Stimulated activated CD4-positive, alpha-beta T cell treated with anti-CD3 and anti-CD28 coated beads, Interleukin-2, amount 100 ng/mL, for 48 hours (primary cell): ENCODE data around the gene YTHDF1.
A peak's percentile ranks its signal among the peaks of the same experiment; 100 is the strongest.
"Not testable (repeated sequence)": the region's sequence is repeated elsewhere in the genome, so short reads cannot be mapped to it uniquely, and the experiment has no call there.

Source experiments
- DNase-seq, 2 donors: peaks; one replicate each; pipeline ENCODE4 v3.0.0-alpha.2; 2020

Gene YTHDF1

DNA sequence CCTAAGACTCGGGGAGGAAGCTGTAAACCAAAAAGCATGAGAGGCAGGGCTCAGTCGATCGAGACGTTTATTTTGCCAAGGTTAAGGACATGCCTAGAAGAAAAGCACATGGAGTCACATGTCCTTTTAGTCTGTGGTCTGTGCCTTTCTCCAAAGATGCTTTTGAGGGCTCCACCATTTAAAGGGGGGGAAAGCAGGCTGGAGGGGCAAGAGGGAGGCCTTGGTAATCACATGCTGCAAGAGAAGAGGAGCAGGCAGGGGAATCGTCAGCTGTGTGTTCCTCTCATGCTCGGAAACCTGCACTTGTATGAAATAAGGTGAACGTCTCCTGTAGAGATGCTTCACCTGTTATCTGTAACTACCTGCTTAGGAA lies 9.1 kb upstream of the YTHDF1 start:
- DNase-seq: no peak

DNA sequence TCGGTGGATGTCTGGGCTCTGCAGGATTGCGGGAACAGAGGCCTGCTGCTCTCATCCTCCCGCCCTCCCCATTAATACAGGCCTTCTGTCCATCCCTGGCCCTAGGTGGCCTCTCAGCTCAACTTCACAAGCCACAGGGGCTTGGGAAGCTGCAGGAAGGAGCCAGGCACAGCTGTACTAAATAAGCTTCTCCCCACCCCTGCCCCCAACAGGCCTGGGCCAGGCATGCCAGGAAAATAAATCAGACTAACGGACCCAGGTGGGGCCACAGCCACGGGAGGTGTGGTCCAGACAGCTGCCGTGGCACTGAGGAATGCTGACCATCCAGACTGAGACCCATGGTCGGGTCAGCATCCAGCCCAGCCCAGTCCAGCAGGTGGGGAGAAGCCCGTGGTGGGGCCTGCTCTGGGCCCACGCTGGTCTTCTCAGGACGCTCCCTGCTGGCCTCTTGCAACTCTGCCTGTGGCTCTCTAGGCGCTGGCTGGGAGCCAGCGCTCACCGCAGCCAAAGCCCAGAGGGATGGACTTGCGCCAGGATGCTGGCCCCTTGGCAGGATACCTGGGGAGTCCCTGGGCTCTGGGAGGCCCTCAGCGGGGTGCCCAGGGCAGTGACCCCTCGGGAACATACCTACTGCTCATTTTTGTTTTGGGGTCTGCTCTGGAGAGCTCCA lies 8.6 kb upstream of the YTHDF1 start:
- no peak for DNase-seq

DNA sequence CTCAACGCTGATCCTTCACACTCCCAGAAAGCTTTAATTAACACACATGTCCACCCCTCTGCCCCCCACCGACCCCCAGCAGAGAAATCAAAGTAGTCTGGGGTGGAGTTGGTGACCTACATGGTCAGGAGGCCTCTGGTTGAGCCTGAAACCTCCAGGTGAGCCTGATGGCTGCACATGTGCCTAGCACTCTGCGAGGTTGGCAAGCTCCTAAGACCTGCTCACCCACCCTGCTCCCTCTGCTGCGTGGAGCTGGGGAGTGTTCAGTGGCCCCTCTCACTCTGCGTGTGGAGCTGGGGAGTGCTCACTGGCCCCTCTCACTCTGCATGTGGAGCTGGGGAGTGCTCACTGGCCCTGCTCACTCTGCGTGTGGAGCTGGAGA lies 7.9 kb upstream of the YTHDF1 start:
- no peak for DNase-seq

DNA sequence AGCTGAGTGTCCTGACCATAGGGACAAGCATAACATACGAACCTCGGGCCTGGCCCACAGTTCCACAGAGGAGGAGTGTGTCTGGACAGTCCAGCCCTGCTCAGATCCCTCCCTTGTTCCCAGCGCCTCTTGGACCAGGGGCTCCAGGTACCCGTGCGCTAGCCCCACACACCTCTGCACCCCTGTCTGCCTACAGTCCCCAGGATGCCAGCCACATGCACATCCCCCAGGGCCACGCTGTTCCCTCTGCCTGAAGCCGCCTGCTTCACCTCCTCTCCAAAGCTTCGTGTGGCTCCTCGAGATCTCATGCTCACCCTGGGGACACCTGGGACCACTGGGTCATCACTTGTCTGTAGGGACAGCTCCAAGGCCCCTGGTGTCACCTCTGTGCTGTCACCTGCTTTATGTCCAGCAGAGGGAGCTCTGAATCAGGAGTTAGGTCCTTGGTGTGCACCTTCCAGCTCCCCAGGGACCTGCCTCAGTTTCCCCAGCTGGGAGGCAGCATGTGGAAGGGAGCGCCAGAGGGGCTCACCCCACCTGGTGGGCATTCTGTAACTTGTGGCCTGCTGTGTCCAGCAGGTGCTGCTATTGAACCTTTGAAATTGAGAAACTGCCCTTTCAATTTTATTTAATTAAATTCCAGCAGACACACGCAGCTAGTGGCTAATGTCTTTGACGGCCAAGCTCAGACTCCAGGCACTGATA lies 7.3 kb upstream of the YTHDF1 start:
- DNase-seq: peak; percentile 31 to 47

DNA sequence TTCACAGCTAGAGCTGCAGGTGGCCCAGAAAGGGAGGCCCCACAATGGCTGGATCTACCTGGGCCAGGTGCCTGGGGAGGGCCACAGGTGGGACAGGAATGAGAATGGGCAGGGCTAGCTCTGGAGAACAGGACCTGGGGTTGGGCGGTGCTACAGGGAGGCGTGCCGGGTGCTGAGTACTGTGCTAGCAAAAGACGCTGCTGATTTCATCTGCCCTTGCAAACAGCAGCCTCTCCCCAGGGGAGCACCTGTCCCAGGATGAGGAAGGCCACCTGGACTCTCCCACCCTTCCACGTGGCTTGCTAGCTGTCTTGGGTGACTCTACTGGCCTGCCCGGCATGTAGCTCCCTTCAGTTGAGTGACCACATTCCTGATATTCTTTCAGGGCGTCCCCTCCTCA lies 6.6 kb upstream of the YTHDF1 start:
- no peak for DNase-seq

DNA sequence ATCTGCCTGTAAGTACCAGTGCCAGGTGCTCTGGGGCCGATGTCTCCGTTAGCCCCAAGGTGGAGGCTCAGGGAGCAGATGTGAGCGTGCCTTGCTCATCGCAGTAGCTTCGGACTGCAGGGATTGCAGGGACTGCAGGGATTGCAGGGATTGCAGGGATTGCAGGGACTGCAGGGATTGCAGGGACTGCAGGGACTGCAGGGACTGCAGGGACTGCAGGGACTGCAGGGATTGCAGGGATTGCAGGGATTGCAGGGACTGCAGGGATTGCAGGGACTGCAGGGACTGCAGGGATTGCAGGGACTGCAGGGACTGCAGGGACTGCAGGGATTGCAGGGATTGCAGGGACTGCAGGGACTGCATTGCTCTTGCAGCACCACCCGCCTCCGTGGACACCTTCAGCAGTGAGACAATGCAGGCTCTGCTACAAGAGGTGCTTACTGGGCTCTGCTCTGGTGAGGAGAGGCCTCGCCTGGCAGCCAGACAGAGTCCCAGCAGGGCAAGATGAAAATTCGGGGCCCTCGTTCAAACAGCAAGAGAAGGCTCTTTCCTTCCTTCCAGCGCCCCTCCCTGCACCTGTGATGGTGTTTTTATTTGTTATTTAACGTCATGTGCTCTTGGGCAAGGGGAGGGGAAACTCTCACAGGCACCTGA lies 5.6 kb upstream of the YTHDF1 start:
- DNase-seq: not testable (repeated sequence)

DNA sequence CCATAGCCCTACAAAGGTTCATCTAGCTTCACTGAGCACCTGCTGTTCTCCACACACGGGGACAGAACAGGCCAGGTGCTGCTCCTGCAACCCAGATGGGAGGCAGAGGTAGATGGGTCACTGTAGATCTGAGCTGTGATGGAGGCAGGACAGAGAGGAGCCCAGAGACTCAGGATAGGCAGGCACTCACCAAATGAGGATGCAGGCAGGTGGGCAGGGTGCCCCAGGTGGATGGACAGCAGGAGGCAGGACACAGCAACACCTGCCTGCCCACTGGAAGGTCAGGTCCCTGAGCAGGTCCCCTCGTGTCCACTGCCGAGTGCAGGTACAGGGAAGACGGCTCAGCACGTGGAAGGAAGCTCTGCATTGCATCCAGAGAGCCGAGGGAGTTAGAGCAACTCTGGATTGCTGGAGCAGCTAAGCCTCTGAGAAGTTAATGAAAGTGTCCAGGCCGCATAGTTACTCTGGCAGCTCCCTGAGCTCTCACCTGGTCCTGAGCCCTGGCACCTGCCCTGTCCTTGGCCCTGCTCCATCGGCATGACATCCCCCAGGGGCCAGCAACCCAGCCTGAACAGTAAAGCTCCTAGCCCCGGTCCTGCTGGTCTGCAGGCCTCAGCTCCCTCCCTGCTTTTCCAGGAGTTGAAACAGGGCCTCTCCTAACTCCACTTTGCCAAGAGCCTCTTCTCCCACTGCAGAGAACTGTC lies 4.9 kb upstream of the YTHDF1 start:
- no peak for DNase-seq

DNA sequence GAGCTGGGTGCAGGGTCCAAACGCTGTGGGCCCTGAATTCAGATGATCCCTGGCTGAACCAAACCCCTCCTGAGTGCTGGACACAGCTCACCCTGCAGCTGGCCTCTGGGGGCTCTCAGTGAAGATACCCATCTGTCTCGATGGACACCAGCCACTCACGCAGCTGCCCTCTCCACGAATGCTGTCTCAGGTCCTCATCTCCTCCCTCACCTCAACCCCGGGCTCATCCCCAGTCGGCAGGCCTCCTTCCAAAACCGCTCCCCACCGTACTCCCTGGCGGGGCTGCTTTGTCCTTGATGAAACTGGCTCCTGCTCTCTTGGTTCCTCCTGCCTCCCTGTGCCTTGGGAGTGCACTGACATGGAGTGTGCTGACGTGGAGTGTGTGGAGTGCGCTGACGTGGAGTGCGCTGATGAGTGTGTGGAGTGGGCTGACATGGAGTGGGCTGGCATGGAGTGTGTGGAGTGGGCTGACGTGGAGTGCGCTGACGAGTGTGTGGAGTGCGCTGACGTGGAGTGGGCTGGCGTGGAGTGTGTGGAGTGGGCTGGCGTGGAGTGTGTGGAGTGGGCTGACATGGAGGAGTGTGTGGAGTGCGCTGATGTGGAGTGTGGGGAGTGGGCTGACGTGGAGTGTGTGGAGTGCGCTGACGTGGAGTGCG lies 4.1 kb upstream of the YTHDF1 start:
- no peak for DNase-seq

DNA sequence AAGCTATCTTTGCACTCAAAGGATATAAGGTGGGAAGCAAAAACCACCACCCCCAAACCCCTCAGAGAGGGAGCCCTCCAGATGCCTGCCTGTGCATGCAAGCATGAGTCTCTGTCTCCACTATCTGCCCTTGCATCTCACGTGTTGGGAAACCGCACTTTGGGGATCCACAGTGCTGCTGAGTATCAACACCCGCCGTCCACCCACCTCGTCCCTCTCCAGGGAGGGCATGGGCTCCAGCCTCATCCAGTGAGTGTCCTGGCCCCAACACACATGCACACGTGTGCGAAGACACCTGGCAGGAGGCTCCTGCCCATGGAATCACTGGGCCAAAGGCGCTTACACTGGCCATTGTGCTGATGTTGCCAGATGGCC lies 3.5 kb upstream of the YTHDF1 start:
- DNase-seq: no peak

DNA sequence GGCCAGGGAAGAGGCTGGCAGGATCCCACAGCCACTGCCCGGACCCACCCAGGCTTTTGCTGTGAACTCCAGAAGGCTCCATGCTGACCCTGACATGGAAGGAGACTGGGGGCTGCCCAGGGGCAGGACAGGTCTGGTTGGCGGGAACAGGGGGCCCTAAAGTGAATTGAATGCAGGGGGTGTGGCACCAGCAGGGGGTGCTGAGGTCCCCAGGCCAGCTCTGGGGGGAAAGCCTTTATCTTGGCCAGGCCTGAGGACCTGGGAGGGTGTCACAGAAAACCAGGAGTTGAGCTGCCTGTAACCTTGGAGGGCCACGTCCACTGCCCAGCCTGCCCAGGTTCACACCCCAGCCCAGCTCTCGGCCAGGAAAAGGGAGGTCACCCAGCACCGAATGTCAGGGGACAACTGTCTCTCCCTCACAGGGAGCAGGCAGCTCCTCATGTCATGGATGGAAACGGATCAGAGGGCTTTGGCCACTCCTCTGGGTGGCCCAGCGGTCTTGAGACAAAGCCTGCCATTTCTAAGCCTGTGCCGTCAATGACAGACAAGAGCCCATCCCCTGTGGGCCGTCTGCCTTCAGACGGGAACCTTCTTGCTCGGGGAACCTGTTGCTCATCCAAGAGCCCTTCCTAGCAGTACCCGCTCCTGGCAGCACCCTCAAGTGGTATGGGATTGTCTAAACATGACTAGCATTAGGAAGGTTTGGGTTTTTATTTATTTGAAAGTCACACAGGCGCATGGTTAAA lies 2.9 kb upstream of the YTHDF1 start:
- no peak for DNase-seq

DNA sequence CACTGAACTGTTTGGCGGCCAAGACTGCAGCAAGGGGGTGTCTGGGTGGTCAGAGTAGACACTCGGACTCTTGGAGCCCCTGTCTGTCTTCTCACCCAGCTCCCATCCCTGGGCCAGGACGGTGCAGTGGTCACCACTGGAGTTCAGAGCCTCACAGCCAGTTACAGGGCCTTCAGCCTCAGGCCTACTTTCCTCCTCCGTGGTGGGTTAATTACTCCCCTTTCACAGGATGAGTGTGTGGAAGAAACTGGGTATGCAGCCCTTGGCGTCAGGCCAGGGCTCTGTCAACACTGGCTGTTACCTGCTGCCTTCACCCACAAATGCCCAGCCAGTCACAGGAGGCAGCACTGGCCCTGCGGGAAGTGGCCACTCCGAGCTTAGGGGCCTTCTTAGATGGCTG lies 1.8 kb upstream of the YTHDF1 start:
- DNase-seq: no peak

DNA sequence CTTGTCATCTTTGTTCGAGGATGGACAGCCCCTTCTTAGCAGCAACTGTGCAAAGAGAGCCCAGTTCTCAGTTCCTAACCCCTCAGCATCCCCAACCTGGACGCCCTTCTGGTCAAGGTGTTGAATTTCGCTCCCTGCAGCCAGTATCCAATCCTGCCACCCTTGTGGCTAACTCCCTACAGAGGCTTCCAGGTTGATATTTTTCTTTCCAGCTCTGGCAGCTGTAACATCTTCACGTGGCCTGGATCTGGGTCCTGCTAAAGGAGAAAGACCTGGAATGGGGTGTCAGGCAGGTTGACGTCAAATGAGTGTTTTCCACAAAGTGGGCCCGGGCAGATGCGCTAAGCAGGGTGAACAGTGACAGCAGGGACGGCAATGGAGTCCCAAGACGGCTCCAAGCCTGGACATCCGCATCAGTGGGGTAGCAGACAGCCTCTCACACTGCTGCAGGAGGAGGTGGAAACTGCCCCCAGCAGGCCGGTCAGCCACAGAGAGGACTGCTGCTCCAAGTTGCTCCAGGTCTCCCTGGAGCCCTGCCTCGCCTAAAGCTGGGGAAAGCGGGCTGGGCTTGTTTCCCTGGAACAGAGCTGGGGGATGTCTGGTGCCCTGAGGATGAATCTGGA lies 1.0 kb upstream of the YTHDF1 start:
- DNase-seq: no peak

DNA sequence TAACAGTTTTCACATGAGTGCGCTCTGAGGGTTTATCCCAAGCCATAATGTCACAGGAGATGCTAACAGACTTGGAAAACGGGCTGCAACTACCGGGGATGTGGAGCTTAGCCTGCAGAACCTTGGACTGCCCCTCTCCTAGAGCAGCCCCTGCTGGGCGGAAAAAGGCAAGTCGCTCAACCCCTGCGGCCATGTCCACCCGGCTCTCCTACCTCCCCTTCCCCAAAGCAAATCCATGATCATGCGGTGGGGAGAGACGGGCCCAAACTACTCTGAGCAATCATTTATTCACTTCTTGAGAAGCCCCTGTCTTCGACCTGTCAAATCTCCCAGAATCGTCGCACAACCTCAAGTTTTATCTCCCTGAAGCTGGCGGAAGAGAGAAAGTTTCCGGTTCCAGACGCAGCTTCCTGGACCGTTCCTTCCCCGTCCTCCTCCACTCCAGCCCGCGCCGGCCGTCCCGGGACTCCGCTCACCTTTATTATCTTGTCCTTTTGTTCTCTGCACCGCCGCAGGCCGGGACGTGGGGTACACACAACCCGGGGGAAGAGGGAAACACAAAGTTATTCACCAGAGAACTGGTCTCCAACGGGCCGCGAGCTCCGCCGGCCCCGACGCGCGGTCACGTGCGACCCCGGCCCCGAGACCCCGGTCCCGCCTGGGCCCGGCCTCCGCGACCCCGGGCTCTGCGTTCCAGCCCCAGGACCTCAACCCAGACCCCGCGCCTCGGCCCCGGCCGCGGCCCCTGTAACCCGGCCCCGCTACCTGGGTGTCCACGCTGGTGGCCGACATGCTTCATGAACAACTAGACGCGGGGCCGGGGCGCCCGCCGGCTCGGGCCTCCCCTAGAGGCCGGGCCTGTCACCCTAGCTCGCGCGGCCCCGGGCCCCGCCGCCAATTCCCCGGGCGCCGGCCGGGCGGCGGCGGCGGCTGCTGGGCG lies 560 bp downstream of the YTHDF1 start:
- peak; percentile 11 to 15 for DNase-seq

DNA sequence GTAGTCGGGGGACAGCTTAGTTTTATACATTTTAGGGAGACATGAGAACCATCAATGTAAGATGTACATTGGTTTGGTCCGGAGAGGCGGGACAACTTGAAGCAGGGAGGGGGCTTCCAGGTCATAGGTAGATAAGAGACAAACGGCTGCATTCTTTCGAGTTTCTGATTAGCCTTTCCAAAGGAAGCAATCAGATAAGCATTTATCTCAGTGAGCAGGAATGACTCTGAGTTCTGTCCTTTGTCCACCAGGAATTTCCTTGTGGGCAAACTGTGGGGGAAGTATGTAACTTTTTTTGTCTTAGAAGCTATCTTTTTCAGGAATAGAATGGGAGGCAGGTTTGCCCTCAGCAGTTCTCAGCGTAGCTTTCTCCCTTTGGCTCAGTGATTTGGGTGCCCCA lies 1.4 kb downstream of the YTHDF1 start:
- DNase-seq: no peak

DNA sequence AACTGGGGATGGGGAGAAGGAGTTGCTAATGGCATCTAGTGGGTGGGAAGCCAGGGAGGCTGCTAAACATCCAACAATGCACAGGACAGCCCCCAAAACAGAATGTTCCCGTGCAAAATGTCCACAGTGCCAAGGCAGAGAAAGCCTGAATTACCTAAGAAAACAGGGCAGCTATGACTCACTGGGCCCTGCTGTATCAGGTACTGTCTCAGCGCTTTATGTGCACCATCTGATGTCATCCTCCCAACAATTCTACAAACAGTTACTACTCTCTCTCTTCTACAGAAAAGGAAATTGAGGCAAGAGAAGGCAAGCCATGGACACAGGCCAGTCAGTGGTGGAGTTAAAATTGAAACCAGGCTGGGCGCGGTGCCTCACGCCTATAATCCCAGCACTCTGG lies 3.1 kb downstream of the YTHDF1 start:
- no peak for DNase-seq

DNA sequence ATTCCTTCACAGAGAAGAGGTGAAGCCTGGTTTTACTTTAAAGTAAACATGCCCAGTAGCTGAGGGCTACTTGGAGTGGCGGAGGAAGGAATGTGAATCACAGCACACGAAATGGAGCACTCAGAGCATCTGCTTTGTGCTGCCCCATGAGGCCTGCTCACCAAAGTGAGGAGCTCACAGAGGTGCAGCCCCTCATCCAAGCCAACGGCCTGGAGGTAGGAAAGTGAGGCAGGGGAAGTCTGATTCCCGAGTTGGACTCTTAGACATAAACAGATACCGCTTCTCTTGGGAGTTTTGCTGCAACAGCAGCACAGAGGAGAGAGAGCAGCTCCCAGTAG lies 3.6 kb downstream of the YTHDF1 start:
- DNase-seq: no peak

DNA sequence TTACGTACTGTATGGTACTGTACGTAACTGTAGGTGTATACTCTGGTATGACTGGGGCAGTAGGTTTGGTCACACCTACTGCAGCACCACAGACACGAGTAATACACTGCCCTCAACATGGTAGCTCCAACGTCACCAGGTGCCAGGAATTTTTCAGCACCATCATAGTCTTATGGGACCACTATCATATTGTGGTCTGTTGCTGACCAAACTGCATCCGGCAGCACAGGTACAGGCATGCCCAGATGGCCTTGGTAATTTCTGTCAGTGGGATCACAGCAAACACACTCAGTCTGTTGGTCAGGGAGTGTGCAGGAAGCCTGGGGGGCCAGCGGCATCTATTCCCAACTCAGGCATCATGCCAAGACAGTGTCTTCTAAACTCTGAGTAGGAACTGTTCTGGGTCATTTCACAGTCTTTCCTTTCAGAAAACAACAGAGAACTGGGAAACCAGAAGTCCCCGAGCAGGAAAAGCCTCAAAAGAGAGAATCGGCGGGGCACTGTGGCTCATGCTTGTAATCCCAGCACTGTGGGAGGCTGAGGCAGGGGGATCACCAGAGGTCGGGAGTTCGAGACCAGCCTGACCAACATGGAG lies 5.8 kb downstream of the YTHDF1 start:
- DNase-seq: no peak

DNA sequence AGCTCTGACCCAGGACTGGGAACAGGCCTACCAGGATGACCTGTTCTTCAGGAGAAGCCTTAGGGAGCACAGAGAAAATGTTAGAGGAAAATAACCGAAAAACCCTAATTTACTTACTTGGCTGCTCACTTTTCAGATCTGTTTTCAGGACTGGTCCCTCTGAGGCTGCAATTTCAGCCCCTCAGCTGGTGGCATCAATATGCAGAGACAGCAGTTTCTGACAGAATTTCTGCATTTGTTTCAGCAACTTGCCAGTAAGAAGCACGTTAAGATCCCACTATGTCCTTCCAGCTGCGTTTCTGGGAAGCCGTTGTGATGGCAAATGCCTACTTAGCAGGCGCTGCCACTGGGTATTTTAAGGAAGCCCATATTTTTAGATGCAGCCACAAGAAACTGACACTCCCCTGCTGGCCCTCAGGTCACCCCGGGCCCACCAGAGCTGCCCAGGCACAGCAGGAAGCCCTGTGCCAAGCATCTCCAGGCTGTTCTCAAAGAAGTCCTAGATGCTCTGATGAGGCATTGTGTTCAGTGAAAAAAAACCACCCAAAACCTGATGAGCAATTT lies 7.5 kb downstream of the YTHDF1 start:
- DNase-seq: no peak

DNA sequence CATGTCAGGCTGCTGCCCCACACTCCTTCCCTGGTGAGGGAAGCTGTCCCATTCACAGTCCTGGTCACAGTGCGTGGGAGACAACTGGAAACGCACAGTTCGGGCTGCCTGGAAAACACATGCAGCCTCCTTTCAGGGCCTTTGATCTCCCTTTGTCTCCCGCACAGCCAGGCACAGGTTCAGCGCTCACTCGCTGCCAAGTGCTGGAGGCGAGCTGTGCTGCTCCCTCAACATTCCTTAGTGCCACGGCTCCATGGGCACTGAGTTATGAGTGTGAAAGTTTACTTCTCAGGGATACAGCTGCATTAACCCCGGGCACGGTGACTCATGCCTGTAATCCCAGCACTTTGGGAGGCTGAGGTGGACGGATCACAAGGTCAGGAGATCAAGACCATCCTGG lies 9.1 kb downstream of the YTHDF1 start:
- DNase-seq: no peak

DNA sequence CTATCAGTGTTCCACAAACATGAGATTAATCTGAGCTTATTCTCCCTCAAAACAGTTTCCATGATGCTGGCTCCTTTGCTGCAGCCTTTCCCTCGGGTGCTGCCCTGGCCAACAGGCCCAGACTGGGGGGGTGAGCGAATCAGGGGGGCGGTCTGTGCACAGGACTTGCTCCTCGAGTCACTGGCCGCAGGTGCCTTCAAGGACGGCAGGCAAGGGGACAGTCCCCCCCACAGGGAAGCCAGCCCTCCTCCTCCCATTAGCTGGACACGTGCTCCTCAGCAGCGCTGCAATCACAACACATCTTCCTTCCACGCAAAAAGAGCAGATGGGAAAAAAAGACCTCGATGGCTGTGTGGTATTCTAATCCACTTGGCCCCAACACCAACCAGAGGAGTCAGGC lies 10.0 kb downstream of the YTHDF1 start:
- no peak for DNase-seq
